H1 (cell line): ENCODE measurements around the gene CAMK2G. TPM values are rescaled to one million over a fixed set of nuclear protein-coding genes. Genes with fewer than 3 reads are reported as not detected.

Experiments
- BCL11A ChIP-seq, 2 experiments: IDR thresholded peaks; one replicate each; pipeline ENCODE4 v1.6.1; 2011; ENCODE audit warnings: low read depth in 2 of 2, low read length in 2 of 2, mild to moderate bottlenecking in 2 of 2
- FOSL1 ChIP-seq: IDR thresholded peaks from 2 replicates; pipeline ENCODE4 v1.6.1; 2011; ENCODE audit warnings: mild to moderate bottlenecking, low read depth, low read length, moderate library complexity; ENCODE audit not compliant: insufficient read depth
- GTF2F1 ChIP-seq: IDR thresholded peaks from 2 replicates; pipeline ENCODE4 v1.6.1; 2012; ENCODE audit warnings: low read depth, low read length, improper control_type of control experiment, borderline replicate concordance
- HDAC6 ChIP-seq: IDR thresholded peaks from one replicate; pipeline ENCODE4 v1.7.1; 2012; ENCODE audit warnings: low read depth, mild to moderate bottlenecking, inconsistent platforms, low read length, moderate library complexity
- RXRA ChIP-seq: IDR thresholded peaks from 2 replicates; pipeline ENCODE4 v1.6.1; 2011; ENCODE audit warnings: low read depth, mild to moderate bottlenecking, low read length, moderate library complexity; ENCODE audit not compliant: insufficient read depth
- TAF7 ChIP-seq: optimal IDR thresholded peaks from 2 replicates; pipeline ENCODE3; 2011; ENCODE audit warnings: low read depth, mild to moderate bottlenecking, inconsistent platforms, low read length, moderate library complexity, borderline replicate concordance
- polyA plus RNA-seq, 7 experiments: library from polyadenylated mRNA; depleted of rRNA in 3 of 7; stranded (reverse) in 5 of 7; unstranded in 2 of 7; fragments of >200 nt in 5 of 7; fragments of 200-250 nt in 2 of 7; gene quantifications; 1 replicate in 5 of 7; 2 replicates in 1 of 7; 4 replicates in 1 of 7; pipeline versions ENCODE4 v1.2.1 to v1.2.3, GENCODE V29; 2011 to 2013; ENCODE audit warnings: missing spikeins in 2 of 7, mixed read lengths in 2 of 7
- total RNA-seq: library from RNA; stranded (reverse); fragmentation: NEBNext Ultra II Directional; extraction: Animal tissue kit (Norgen Biotek cat#: 25700); gene quantifications from 2 replicates; pipeline ENCODE4 v1.2.1, GENCODE V29; 2021
- TF ChIP-seq, protein P1 (sequence below): IDR thresholded peaks from 2 replicates; pipeline ENCODE4 v1.6.1; 2012; ENCODE audit warnings: low read length, inconsistent platforms
- TF ChIP-seq, protein P2 (sequence below): IDR thresholded peaks from 2 replicates; pipeline ENCODE4 v1.6.1; 2012; ENCODE audit warnings: inconsistent platforms
- TF ChIP-seq, protein P3 (sequence below): fragments of 300-600 bp; sonication (generic); IDR thresholded peaks from 2 replicates; pipeline ENCODE4 v1.7.1; 2012; ENCODE audit warnings: low read length, moderate library complexity, mild to moderate bottlenecking, inconsistent platforms; ENCODE audit not compliant: insufficient replicate concordance

The CAMK2G gene
- total and polyA plus RNA-seq, 2 of the 8 experiments (the other 6 are each of a cell fraction or from before 2014, with no cell fraction given), result 28.9 to 31.7 TPM

DNA sequence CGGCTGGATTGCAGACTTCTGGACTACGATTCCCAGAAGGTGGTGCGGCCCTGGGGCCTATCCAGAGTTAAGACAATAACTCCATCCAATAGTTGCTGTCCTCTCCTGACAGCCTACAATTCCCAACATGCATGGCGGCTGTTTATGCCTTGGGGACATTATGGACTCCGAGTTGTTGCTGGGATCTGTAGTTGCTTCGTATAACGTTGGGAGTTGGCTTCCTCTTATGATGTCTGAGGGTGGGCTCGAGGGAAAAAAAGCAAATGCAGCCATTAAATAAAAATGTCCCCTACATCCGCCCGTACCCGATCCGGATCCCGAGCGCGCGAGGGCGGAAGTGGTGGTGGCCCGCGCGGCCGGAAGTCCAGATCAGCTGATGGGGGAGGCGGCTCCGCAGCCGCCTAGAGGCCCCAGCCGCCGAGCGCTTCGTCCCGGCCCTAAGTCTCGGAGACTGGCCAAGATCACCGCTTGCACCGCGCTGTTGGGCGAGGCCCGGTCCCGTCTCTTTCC is 89.1 kb downstream of the CAMK2G start, which contains the start of gene ZSWIM8 (continued):
- TF ChIP-seq BCL11A (IDR thresholded peaks at IDR 0.05; ENCODE audit: low read depth in 2 of 2, low read length in 2 of 2) (no peak), FOSL1 (no peak), TAF7 (no peak), GTF2F1 (no peak), RXRA (no peak), HDAC6 (no peak)
- TF ChIP-seq, protein P1, sequence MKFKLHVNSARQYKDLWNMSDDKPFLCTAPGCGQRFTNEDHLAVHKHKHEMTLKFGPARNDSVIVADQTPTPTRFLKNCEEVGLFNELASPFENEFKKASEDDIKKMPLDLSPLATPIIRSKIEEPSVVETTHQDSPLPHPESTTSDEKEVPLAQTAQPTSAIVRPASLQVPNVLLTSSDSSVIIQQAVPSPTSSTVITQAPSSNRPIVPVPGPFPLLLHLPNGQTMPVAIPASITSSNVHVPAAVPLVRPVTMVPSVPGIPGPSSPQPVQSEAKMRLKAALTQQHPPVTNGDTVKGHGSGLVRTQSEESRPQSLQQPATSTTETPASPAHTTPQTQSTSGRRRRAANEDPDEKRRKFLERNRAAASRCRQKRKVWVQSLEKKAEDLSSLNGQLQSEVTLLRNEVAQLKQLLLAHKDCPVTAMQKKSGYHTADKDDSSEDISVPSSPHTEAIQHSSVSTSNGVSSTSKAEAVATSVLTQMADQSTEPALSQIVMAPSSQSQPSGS, result no peak
- TF ChIP-seq, protein P2, sequence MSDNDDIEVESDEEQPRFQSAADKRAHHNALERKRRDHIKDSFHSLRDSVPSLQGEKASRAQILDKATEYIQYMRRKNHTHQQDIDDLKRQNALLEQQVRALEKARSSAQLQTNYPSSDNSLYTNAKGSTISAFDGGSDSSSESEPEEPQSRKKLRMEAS, result no peak
- TF ChIP-seq, protein P3, sequence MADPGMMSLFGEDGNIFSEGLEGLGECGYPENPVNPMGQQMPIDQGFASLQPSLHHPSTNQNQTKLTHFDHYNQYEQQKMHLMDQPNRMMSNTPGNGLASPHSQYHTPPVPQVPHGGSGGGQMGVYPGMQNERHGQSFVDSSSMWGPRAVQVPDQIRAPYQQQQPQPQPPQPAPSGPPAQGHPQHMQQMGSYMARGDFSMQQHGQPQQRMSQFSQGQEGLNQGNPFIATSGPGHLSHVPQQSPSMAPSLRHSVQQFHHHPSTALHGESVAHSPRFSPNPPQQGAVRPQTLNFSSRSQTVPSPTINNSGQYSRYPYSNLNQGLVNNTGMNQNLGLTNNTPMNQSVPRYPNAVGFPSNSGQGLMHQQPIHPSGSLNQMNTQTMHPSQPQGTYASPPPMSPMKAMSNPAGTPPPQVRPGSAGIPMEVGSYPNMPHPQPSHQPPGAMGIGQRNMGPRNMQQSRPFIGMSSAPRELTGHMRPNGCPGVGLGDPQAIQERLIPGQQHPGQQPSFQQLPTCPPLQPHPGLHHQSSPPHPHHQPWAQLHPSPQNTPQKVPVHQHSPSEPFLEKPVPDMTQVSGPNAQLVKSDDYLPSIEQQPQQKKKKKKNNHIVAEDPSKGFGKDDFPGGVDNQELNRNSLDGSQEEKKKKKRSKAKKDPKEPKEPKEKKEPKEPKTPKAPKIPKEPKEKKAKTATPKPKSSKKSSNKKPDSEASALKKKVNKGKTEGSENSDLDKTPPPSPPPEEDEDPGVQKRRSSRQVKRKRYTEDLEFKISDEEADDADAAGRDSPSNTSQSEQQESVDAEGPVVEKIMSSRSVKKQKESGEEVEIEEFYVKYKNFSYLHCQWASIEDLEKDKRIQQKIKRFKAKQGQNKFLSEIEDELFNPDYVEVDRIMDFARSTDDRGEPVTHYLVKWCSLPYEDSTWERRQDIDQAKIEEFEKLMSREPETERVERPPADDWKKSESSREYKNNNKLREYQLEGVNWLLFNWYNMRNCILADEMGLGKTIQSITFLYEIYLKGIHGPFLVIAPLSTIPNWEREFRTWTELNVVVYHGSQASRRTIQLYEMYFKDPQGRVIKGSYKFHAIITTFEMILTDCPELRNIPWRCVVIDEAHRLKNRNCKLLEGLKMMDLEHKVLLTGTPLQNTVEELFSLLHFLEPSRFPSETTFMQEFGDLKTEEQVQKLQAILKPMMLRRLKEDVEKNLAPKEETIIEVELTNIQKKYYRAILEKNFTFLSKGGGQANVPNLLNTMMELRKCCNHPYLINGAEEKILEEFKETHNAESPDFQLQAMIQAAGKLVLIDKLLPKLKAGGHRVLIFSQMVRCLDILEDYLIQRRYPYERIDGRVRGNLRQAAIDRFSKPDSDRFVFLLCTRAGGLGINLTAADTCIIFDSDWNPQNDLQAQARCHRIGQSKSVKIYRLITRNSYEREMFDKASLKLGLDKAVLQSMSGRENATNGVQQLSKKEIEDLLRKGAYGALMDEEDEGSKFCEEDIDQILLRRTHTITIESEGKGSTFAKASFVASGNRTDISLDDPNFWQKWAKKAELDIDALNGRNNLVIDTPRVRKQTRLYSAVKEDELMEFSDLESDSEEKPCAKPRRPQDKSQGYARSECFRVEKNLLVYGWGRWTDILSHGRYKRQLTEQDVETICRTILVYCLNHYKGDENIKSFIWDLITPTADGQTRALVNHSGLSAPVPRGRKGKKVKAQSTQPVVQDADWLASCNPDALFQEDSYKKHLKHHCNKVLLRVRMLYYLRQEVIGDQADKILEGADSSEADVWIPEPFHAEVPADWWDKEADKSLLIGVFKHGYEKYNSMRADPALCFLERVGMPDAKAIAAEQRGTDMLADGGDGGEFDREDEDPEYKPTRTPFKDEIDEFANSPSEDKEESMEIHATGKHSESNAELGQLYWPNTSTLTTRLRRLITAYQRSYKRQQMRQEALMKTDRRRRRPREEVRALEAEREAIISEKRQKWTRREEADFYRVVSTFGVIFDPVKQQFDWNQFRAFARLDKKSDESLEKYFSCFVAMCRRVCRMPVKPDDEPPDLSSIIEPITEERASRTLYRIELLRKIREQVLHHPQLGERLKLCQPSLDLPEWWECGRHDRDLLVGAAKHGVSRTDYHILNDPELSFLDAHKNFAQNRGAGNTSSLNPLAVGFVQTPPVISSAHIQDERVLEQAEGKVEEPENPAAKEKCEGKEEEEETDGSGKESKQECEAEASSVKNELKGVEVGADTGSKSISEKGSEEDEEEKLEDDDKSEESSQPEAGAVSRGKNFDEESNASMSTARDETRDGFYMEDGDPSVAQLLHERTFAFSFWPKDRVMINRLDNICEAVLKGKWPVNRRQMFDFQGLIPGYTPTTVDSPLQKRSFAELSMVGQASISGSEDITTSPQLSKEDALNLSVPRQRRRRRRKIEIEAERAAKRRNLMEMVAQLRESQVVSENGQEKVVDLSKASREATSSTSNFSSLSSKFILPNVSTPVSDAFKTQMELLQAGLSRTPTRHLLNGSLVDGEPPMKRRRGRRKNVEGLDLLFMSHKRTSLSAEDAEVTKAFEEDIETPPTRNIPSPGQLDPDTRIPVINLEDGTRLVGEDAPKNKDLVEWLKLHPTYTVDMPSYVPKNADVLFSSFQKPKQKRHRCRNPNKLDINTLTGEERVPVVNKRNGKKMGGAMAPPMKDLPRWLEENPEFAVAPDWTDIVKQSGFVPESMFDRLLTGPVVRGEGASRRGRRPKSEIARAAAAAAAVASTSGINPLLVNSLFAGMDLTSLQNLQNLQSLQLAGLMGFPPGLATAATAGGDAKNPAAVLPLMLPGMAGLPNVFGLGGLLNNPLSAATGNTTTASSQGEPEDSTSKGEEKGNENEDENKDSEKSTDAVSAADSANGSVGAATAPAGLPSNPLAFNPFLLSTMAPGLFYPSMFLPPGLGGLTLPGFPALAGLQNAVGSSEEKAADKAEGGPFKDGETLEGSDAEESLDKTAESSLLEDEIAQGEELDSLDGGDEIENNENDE, result no peak
